ENCODE results near the gene ZNF438.

- TF ChIP-seq USF1 (IDR thresholded peaks at IDR 0.05) = no peak
- TF ChIP-seq YY1 (IDR thresholded peaks at IDR 0.05; ENCODE audit: low read depth) = no peak
- no peak for TF ChIP-seq EP300 (IDR thresholded peaks at IDR 0.05; ENCODE audit: borderline replicate concordance)
- TF ChIP-seq NFIC (IDR thresholded peaks at IDR 0.05) = no peak
- TF ChIP-seq RAD21 (IDR thresholded peaks at IDR 0.05; ENCODE audit: low read depth) = no peak
- TF ChIP-seq CEBPB (IDR thresholded peaks at IDR 0.05) = no peak
- no peak for TF ChIP-seq TAF1 (IDR thresholded peaks at IDR 0.05; ENCODE audit: low read depth)
- no peak for TF ChIP-seq TEAD4 (IDR thresholded peaks at IDR 0.05)
- TF ChIP-seq TCF12 (IDR thresholded peaks at IDR 0.05; ENCODE audit: low read depth) = no peak
- TF ChIP-seq CREB1 (IDR thresholded peaks at IDR 0.05; ENCODE audit: low read depth) = no peak
- no peak for TF ChIP-seq MAX (IDR thresholded peaks at IDR 0.05)
- no peak for TF ChIP-seq REST (IDR thresholded peaks at IDR 0.05; ENCODE audit: low read depth)
Observed at GRCh38 chr10:30940256-30940655, 91.4 kb downstream of the ZNF438 start.

Data from Ishikawa (cell line).